Astrocyte of the hippocampus (primary cell): Measurements from ENCODE around the gene CD151.

Experiments used
- DNase-seq: peaks from one replicate; pipeline ENCODE4 v3.0.0; 2011; ENCODE audit warnings: low read depth, low spot score

The CD151 gene

DNA sequence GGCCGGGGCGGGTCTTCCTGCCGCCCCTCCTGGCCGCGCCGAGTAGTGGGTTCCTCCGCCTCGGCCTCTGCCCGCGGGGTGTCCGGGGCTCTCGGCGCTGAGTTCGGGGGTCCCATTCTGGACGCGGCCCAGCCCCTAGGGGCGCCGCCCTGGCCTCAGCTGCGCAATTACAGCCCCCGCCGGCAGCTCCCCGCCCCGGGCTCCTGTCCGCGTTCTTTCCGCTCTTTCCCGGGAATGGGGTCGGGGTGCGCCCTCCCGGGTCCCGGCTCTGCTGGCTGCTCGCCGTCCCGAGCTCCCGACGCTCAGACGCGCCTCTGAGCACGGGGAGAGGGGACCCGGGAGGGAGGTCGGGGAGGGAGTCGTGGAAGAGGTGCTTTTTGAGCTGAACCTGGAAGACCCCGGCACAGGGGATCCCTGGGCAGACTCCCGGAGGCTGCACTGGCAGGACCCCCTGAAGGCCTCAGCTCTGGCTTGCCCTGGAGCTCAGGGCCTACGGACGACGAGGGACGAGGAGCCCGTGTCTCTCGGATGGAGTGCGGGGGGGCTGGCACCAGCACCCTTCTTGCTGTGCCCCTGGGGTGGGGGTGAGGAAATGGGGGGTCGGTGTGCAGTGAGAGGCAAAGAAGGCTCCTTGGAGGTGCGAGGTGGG lies 10.5 kb downstream of the CD151 start:
- no peak for DNase-seq

DNA sequence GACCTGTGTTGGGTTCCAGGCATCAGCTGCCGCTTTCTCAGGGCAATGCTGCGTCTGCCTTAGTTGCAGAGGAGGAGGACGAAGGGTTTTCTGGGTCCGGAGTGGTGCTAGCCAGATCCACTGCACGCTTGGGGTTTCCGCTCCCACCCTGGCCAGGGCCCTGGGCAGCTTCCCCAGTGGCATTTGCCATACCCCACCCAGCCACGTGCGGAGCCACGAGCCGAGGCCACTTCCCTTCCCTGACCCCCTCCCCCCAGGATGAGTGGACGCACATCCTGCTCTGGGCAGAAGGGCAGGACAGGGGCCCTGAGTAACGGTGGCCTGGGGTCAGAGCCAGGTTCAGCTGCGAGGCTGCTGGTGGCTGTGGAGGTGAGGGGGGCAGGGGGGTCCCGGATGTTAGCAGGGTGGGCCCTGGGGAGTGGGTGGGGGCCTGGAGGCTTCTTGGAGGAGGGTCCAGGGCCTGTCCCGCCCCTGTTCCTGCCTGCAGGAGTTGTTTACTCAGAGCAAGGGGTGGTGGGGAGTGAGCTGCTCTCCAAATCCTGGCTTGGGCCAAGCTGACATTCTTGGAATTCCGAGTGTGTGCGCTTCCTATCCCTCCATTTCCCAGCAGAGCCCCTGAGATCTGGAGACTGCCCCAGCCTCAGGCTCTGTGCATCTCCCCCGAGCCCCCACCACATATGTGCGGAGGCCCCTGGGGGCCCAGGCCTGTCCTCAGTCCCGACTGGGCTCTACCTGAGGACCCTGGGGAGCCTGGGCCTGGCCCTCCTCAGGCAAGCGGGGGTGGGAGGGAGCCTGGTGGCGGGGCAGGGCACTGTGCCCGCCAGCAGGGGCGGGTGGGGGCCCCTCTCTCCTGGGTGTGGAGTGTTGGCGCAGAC lies 11.3 kb downstream of the CD151 start:
- peak; percentile 95 for DNase-seq

DNA sequence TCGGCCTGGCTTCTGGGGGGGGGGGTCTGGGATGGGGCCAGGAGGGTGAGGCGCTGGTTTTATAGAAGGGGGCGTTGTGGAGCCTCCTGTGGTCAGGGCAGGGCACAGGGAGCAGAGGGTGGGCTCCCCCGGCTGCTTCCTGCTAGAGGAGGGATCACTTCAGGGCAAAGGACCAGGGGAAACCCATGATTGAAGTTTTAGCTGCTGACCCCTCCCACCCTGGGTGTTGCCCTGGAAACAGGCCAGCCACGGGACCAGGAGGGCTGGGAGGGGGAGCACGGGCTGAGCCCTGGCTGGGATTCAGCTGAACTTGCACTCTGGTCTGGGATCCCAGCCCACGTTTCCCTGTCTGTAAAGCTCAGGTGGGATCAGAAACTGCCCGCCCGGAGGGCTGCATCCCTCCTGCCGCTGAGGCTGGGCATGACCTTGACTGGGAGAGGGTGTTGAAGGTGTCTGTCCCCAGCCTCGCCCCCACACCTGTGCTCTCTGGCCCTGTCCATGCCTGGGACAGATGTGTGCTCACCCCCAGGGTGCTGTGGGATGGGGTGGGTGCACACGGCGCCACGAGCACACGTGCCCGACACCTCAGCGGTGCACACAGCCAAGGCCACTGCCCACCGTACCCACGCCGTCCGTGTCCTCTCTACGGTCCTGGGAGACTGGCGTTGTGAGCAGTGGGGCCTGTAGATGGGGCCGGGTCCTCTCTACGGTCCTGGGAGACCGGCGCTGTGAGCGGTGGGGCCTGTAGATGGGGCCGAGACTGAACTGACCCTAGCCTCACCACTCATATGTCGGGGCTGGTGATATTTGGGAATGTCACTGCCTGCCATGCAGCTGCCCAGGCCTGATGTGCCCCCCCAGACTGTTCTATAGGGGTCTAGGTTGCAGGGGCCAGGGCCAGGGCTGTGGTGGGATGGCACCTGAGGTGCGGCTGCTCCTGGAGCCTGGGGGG lies 12.2 kb downstream of the CD151 start:
- DNase-seq = peak; percentile 96

DNA sequence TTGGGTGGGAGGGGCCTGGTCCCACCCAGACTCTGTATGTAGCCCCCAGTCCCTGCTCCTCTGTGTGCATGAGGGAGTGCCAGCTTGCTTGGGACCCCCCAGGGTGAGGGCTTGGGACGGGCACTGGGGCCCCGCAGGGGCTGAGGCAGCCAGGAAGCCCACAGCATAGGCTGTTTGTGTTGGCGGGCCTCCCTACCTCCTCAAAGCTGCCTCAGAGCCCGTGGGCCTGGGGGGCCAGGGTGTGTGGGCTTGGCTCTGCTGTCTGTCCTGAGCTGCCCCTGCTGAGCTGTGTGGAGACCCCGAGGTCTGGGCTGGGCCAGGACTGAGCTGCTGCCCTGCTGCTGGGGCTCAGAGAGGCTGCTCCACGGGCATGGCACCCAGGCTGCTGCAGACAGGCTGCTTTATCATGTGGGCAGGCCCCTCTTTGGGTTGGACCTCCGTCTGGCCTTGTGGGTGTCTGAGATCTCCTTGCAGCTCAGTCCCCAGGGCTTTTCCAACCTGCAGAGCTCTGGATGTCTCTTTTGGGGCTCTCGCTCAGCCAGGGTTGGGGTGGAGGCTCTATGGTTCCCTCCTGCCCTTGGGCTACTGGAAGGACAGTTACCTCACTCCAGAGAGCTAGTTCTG lies 13.2 kb downstream of the CD151 start:
- DNase-seq = peak; percentile 81

DNA sequence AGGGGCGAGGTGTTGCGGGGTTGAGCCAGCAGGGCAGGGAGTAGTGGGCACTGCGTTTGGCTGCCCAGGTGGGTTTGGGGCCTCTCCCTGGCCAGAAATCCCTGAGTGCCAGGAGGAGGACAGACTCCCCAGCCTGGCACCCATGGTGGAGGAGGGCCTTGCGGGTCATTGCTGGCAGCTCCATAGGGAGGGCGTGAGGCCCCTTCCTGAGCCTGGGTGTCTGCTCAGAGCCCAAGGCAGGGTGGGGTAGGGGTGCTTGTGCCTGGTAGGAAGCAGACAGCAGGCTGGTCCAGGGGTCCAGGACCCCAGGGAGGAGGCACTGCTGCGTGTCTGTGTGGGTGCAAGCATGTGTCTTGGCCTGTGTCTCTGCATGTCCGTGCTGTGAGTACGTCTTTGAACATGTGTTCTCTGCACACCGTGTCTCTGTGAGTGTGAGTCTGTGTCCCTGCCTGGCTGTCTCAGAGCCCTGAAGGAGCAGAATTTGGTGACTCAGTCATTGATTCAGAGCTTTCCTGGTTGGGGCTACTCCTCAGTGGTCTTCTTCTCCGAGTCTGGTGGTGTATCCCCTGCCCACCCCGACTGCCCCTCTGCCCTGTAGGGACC lies 13.8 kb downstream of the CD151 start:
- DNase-seq = no peak

DNA sequence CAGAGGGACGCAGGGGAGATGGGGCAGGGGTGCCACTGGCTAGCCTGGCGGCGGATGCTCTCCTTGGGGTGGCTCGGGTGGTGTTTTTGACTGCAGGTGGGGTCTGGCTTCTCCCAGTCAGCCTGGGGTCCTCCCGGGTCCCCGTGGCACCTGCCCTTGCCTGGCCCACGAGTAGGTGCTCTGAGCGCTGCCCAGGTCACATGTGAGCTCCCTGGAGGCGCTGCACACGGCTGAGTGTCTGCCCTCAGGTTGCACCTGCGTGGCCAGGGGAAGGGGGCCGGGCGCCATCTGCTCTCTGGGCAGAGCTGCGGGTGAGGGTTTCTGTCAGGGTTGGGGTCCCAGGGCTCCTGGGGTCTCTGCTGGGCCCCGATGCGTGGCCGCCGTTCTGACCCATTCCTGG lies 15.1 kb downstream of the CD151 start:
- no peak for DNase-seq

DNA sequence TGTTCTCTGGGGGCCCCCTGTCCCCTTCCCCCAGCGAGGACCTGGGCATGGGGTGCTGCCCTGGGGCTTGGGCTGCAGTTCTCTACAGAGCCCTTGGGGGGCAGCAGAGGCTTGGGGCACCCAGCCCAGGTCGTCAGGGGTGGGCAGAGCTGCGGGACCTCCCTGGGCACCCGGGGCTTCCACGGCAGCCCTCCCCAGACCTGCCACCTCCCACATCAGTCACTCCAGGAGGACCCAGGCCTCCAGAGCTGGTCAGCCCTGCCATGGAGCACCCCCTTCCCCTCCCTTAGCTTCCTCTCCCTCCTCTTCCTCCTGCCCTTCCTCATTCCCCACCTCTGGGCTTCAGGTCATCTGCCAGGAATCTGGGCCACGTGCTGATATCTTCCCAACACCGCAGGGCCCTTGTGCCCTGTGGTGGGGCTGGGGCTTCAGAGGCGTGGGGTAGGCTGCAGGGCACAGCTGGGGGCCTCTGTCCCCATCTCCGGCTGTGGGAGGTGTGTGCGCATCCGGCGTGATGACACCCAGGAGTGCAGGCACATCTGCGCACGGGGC lies 15.7 kb downstream of the CD151 start:
- DNase-seq = no peak

DNA sequence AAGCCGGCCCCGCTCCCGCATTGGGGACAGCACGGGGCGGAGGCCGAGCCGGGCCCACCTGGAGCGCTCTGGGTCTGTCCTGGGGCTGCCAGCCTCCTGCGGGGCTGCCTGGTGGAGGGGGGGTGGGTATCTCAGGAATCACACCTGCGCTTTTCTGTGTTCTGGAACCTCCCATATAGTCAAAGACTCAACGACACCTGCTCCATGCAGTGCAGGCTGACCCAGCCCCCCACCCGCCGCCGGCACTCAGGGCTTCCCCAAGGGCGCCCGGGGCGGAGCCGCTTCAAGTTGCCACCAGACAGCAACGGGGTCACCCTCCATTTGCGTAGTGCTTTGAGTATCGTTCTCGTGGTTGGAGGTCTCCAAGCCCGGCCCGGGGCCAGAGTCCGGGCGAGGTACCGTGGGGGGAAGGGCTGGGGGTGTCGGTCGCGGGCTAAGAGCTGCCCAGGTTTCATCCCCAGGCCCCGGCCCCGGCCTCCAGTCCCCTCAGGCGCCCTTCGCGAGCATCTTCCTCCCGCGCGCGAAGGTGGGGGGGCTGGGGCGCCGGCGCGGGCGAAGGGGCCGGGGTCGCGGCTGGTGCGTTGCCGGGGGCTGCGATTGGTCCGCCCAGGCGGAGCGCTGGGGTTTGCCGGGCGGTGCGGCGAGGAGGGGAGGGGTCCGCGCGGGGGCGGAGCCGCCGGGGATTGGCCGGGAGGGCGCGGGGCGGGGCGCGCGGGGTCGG lies 16.5 kb downstream of the CD151 start:
- DNase-seq = no peak

DNA sequence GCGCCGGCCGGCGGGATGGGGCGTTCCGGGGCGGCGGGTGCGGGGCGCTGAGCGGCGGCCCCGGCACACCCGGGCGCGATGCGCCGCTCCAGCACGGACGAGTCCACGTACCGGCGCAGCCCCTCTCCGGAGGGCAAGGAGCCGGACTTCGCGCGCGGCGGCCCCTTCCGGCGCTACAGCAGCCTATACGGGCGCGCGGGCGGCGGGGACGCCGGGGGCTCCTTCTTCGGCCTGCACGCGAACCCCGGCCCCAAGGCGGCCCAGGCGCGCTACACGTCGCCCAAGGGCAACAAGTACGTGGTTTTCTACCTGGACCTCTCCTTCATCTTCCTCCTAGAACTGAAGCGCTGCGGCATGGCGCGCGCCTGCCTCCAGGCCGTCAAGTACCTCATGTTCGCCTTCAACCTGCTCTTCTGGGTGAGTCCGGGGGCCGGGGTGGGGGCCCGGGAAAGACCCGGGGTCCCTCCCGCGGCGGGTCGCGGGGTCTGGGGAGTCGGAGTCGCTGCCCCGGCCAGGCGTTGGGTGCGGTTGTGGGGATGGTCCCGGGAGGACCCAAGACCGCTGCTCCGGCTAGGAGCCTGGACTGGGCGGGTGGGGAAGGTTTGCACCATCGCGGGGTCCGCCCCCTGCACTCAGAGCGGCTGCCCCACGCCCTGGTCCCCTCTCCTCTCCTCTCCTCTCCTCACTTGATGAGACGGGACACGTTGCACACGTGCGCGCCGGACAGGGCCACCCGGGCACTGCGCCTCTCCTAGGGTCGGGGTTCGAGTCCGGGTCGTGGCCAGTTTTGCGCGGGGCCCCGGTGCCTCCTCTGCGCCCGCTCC lies 17.4 kb downstream of the CD151 start:
- DNase-seq = no peak

DNA sequence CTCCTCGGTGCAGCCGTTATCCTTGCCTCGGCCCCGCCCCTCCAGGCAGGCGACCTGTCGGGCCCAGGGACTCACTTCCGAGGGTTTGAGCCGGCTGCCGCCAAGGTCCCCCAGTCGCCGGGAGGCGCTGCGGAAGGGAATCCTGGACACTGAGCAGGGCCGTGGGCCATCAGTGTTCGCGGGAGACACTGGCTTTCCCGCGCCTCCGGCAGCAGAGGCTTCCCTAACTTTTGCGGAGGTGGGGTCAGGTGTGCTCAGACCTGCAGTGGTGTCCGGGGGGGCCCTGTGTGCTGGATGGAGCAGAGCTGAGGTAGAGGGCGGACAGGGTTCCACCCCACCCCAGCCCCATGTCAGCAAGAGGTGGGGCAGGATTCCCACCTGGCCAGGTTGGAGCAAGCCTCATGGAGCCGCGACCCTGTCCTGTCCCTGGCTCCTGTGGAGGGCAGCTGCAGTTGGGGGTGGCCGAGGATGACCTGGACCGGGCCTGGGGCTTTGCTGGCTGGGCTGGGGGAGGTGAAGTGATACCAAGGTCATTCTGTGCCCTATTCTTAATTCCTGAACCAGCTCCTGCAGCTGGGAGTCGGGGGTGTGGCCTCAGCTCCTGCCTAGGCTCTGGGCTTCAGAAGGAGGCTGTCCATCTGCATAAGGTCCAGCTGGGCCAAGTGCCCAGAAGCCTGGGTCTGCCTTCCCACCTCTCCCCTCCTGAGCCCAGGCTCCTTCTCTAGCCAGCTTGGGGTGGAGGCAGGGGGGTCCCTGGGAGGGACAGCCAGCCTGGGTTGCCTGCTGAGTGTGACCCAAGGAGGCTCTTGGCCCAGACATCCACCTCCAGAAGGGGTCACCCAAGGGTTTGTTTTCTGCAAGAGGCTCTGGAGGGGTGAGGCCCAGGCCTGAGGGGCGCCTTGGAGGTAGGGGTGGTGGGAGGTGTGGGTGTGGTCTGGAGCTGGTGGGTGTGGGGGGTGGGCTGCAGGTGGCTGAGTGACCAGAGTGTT lies 18.3 kb downstream of the CD151 start:
- no peak for DNase-seq

DNA sequence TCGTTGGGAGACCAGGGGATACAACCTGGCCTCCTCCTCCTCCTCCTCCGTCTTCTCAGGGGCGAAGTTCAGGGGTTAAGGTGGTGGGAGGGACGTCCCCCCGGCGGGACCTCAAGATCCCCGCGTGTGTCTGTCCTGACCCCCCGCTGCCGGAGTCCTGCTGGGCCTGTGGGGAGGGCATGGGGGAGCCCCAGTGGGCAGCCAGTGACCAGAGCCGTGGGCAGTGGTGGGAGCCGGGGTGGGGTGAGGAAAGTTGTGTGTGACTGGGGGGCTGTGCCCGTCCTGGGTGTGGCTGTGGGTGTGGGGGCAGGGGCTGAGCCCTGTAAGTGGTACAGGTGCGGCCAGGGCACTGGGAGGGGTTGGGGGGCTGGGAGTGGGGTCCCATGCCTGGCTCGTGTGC lies 20.0 kb downstream of the CD151 start:
- no peak for DNase-seq

DNA sequence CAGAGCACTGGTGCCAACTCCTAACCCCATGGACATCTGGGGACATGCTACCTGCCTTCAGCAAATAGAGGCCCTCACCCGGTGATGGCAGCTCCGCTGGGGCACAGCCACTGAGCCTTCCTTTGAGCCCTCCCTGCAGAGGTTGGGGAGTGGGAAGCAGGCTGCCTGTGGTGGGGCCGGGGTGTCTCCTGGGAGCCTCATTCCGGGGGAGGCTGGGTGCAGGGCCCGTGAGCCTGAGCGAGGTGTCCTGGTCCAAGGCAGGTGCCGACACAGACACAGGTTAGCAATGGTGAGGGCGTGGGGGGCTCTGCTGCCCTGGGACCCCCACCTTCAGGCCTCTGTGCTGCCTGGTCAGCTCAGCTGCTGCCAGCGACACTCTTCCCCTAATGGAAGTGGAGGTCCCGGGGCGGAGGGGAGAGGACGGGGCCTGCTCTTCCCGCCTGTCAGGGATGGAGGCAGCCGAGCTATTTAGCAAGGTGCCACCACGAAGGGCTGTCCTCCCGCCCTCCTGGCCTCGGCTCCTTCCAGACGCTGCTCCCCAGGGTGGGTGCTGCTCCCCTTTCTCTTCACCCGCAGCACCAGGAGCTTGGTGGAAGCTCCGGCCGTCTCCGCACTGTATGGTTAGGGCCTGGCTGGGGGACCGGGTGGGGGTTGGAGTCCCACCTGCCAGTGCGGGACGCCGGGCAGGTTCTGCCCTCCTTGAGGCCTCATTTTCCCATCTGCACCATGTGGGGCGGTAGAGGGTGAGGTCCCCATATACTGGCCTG lies 21.1 kb downstream of the CD151 start:
- no peak for DNase-seq

DNA sequence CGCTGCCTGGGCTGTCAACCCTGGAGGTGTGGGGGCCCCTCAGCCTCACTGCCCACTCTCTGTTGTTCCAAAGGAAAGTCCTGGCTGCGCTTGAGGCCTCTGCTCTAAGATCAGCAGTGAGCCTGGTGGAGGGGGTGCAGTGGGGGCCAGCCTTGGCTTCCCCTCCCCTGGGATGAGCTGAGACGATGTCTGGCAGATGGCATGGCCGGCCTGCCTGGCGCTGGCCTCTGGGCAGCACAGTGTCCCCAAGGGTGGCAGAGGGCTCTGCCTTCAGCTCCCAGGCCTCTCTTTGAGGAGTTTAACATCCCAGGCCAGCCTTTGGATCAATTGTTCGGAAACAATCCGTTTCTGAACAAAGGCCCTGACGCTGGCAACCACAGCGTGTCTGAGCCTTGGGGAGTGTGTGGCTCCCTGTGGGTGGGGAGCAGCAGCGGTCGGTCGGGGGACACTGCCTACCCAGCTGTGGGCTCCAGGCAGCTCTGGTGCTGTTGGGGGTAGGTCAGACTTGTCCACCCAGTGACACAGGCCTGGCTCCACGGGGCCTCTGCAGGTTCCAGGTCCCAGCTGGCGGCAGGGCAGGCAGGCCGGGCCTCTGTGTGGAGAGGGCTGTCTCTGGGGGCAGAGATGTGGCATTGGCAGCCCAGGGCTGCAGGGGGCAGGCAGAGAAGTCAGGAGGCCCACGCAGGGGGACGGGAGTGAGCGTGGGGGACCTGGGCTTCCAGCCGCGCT lies 22.0 kb downstream of the CD151 start:
- no peak for DNase-seq

DNA sequence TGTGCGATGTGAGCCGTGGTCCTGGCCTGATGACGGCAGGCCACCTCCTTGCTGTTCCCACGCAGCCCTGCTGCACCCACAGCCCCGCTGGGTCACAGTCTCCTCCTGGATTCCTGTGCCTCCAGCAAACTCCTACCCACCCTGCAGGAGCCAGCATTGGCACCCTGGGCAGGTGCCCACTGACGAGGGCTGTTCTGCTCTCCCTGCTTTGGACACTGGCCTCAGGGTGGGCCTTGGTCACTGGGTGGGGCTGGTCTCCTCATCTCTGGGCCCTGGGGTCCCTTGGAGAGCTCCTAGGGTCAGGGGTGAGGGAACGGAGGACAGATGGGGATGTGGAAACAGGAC lies 22.6 kb downstream of the CD151 start:
- no peak for DNase-seq

DNA sequence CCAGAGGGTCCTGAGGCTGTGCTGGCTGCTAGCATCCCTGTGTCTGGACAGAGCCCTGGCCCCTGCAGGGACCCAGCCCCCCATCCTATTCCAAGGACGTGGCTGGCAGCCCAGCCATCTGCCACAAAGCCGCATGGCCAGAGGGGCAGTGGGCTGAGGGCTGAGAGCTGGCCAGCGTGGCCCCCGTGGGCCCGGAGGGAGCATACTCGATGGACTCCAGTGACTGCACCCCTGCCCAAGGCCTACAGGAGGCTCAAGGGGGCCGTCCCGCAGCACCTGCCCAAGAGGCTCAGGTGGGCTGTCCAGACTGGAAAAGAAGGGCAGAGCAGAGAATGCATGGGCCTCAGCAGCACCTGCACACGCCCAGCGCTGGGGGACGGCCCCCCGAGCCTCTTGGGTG lies 23.0 kb downstream of the CD151 start:
- DNase-seq = no peak

DNA sequence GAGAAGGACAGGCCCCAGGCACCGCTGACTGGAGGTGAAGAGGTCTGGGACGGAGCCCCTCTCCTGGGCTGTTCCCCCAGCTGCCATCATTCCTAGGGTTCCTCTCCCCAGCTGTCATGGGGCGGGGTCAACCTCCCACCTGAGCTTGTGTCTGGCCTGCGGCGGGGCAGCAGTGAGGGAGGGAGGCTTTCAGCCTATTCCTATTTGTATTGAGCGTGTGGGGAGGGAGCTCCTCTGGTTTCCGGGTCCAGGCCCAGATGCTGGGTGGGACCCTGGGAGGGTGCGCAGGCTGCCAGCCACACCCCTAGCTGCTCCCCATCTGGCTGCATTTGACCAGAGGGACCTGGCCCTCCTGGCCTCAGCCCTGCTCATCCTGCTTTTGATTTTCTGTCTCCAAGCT lies 23.6 kb downstream of the CD151 start:
- DNase-seq = no peak
